ENCODE measurements around the gene FGF6. TPM values are rescaled to one million over a fixed set of nuclear protein-coding genes. Genes with fewer than 3 reads are reported as not detected.

The FGF6 gene
- total RNA-seq, 1 donor from 2014 or later, result not detected

Other genes with a start within 250 kb of the FGF6 start
- gene CCND2, start 172.1 kb downstream of the FGF6 start, total RNA-seq, result 821 and 827 TPM in 2 replicates
- 14.2 and 17.2 TPM in 2 replicates for gene TIGAR, start 124.6 kb downstream of the FGF6 start, total RNA-seq
- not detected in 2 replicates for gene FGF23, start 66.1 kb downstream of the FGF6 start, total RNA-seq
- 27.4 and 33.0 TPM in 2 replicates for gene RAD51AP1, start 93.1 kb upstream of the FGF6 start, total RNA-seq
- 26.5 and 28.5 TPM in 2 replicates for gene DYRK4, start 116.4 kb upstream of the FGF6 start, total RNA-seq
- gene AKAP3, start 203.2 kb upstream of the FGF6 start, total RNA-seq, result 1.4 TPM in 2 replicates
- 116 and 129 TPM in 2 replicates for gene NDUFA9, start 203.3 kb upstream of the FGF6 start, total RNA-seq